Measurements from ENCODE around the gene CDK13. TPM values are rescaled to one million over a fixed set of nuclear protein-coding genes. Genes with fewer than 3 reads are reported as not detected.

CDK13 gene
- total RNA-seq, 1 experiment from 2014 or later = 39.2 TPM

DNA sequence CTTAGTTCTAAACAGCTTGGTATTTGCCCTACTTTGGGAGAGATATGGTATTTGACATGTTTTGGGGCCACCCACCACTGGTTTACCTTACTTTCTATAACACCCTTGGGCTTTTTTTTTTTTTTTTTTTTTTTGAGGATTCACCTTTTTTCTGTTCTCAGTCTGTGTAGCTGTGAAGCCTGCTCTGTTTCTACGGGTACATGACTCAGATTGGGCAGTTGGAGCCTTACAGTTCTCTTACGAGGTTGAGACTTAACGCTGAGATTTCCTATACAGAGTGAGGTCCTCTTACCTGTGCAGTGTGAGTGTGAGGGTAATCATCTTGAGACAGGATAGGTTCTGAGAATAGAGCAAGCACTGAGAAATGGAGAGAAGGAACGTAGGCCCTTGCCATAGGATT, 77.5 kb downstream of the CDK13 start:
- peaks cover 4% of the 10 kb centered on the region for H3K4me1 Mint-ChIP-seq
- H3K36me3 Mint-ChIP-seq = peaks cover 22% of the 10 kb centered on the region
- ChIA-PET CTCF (interaction anchor here (0.7 kb wide), 2 partner anchors 22 to 97 kb away, joined by 3 read pairs; no protein-coding TSS in a partner anchor), POLR2A (interaction anchor here (0.6 kb wide), 2 partner anchors 12 to 321 kb away, joined by 3 read pairs; no protein-coding TSS in a partner anchor)
- DNase-seq (ENCODE audit: low spot score) = no peak
- H3K27ac Mint-ChIP-seq = peak overlapping the region; percentile 64; the same call in 1 of the 2 replicates
- TF ChIP-seq CREB1 (CRISPR knock-in tag; IDR thresholded peaks at IDR 0.05) (no peak), ETV6 (CRISPR knock-in tag; IDR thresholded peaks at IDR 0.05) (no peak), RELA (CRISPR knock-in tag; IDR thresholded peaks at IDR 0.05; ENCODE audit: borderline replicate concordance) (no peak), ZNF281 (CRISPR knock-in tag; IDR thresholded peaks at IDR 0.05) (no peak), FOXJ3 (CRISPR knock-in tag; IDR thresholded peaks at IDR 0.05; ENCODE audit: borderline replicate concordance) (no peak), ELF4 (CRISPR knock-in tag; IDR thresholded peaks at IDR 0.05; ENCODE audit: low read depth) (no peak)
- TF ChIP-seq, protein P1, sequence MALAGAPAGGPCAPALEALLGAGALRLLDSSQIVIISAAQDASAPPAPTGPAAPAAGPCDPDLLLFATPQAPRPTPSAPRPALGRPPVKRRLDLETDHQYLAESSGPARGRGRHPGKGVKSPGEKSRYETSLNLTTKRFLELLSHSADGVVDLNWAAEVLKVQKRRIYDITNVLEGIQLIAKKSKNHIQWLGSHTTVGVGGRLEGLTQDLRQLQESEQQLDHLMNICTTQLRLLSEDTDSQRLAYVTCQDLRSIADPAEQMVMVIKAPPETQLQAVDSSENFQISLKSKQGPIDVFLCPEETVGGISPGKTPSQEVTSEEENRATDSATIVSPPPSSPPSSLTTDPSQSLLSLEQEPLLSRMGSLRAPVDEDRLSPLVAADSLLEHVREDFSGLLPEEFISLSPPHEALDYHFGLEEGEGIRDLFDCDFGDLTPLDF (CRISPR knock-in tag; IDR thresholded peaks at IDR 0.05) = no peak
- TF ChIP-seq, protein P2, sequence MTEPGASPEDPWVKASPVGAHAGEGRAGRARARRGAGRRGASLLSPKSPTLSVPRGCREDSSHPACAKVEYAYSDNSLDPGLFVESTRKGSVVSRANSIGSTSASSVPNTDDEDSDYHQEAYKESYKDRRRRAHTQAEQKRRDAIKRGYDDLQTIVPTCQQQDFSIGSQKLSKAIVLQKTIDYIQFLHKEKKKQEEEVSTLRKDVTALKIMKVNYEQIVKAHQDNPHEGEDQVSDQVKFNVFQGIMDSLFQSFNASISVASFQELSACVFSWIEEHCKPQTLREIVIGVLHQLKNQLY (CRISPR knock-in tag; IDR thresholded peaks at IDR 0.05) = no peak
- no peak overlapping the region for H3K4me3 Mint-ChIP-seq
- H3K9me3 Mint-ChIP-seq = no peaks in the 10 kb centered on the region
- no peaks in the 10 kb centered on the region for H3K27me3 Mint-ChIP-seq (ENCODE audit: low read depth)
- ATAC-seq = no peak

DNA sequence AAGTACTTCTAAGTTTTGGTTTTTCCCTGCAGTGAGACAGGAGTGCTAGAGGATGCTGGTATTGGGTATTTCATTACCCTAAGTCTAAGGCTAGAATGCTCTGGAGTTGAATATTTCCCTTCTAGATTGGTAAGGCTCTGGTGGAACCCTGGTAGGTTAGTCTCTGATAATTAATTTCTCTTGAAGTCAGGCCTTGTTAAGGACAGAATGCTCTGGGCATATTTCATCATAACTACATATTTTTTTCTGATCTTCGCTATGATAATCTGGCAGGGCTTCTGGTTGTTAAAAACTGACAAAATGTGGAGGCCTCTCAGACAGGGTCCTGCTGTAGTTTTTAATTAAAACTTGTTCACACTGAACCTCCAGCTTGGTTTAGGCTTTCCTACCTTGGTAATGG, 83.8 kb downstream of the CDK13 start:
- Mint-ChIP-seq H3K4me1 (no peaks in the 10 kb centered on the region), H3K27ac (peak overlapping the region; percentile 4; the same call in 1 of the 2 replicates), H3K4me3 (no peak overlapping the region), H3K36me3 (peaks cover 35% of the 10 kb centered on the region), H3K9me3 (peaks cover 16% of the 10 kb centered on the region), H3K27me3 (ENCODE audit: low read depth) (no peaks in the 10 kb centered on the region)
- TF ChIP-seq NFE2L1 (CRISPR knock-in tag; IDR thresholded peaks at IDR 0.05) = no peak
- no peak for TF ChIP-seq ATF1 (CRISPR knock-in tag; IDR thresholded peaks at IDR 0.05)
- TF ChIP-seq JAZF1 (CRISPR knock-in tag; IDR thresholded peaks at IDR 0.05) = no peak
- no peak for TF ChIP-seq JUN (CRISPR knock-in tag; IDR thresholded peaks at IDR 0.05)
- TF ChIP-seq, protein P3, sequence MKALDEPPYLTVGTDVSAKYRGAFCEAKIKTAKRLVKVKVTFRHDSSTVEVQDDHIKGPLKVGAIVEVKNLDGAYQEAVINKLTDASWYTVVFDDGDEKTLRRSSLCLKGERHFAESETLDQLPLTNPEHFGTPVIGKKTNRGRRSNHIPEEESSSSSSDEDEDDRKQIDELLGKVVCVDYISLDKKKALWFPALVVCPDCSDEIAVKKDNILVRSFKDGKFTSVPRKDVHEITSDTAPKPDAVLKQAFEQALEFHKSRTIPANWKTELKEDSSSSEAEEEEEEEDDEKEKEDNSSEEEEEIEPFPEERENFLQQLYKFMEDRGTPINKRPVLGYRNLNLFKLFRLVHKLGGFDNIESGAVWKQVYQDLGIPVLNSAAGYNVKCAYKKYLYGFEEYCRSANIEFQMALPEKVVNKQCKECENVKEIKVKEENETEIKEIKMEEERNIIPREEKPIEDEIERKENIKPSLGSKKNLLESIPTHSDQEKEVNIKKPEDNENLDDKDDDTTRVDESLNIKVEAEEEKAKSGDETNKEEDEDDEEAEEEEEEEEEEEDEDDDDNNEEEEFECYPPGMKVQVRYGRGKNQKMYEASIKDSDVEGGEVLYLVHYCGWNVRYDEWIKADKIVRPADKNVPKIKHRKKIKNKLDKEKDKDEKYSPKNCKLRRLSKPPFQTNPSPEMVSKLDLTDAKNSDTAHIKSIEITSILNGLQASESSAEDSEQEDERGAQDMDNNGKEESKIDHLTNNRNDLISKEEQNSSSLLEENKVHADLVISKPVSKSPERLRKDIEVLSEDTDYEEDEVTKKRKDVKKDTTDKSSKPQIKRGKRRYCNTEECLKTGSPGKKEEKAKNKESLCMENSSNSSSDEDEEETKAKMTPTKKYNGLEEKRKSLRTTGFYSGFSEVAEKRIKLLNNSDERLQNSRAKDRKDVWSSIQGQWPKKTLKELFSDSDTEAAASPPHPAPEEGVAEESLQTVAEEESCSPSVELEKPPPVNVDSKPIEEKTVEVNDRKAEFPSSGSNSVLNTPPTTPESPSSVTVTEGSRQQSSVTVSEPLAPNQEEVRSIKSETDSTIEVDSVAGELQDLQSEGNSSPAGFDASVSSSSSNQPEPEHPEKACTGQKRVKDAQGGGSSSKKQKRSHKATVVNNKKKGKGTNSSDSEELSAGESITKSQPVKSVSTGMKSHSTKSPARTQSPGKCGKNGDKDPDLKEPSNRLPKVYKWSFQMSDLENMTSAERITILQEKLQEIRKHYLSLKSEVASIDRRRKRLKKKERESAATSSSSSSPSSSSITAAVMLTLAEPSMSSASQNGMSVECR (CRISPR knock-in tag; IDR thresholded peaks at IDR 0.05; ENCODE audit: borderline replicate concordance) = no peak
- TF ChIP-seq ZNF121 (CRISPR knock-in tag; IDR thresholded peaks at IDR 0.05) = no peak
- no peak for TF ChIP-seq NFATC4 (CRISPR knock-in tag; IDR thresholded peaks at IDR 0.05)
- TF ChIP-seq MAX (CRISPR knock-in tag; IDR thresholded peaks at IDR 0.05) = no peak
- POLR2A ChIA-PET = no interaction called here
- ATAC-seq (no peak), DNase-seq (ENCODE audit: low spot score) (no peak)
- CTCF ChIA-PET = interaction anchor here (0.5 kb wide), 1 partner anchor 42 kb away, joined by 3 read pairs; no protein-coding TSS in a partner anchor

All from WTC11 (cell line).